Measurements from ENCODE around the gene CKAP4.
A peak's percentile ranks its signal among the peaks of the same experiment; 100 is the strongest.
"Not testable (repeated sequence)": the region's sequence is repeated elsewhere in the genome, so short reads cannot be mapped to it uniquely, and the experiment has no call there.

CKAP4 gene, protein sequence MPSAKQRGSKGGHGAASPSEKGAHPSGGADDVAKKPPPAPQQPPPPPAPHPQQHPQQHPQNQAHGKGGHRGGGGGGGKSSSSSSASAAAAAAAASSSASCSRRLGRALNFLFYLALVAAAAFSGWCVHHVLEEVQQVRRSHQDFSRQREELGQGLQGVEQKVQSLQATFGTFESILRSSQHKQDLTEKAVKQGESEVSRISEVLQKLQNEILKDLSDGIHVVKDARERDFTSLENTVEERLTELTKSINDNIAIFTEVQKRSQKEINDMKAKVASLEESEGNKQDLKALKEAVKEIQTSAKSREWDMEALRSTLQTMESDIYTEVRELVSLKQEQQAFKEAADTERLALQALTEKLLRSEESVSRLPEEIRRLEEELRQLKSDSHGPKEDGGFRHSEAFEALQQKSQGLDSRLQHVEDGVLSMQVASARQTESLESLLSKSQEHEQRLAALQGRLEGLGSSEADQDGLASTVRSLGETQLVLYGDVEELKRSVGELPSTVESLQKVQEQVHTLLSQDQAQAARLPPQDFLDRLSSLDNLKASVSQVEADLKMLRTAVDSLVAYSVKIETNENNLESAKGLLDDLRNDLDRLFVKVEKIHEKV

DNA sequence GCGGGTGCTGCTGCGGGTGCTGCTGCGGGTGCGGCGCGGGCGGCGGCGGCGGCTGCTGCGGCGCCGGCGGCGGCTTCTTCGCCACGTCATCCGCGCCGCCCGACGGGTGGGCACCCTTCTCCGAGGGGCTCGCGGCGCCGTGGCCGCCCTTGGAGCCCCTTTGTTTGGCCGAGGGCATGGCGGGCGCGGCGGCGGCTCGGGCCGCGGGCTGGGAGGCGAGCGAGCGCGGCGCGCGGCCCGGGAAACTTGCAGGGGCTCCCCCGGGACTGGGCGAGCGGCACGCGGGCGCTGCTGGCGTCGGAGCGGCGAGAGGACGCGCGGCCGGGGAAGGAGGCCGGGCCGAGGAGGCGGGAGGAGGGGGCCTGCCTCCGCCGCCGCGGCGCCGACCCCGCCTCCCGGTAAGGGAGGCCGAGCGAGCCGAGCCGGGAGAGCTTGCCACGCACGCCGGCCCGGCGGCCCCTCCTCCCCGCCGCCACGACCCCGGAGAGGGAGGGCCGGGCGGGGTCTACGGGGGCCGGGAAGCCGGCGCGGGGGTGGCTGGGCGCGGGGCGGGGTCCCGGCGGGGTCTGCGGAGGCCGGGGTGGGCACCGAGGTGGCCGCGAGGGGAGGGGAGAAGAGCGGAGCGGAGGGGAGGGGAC, at the start of gene CKAP4:
TSS of gene CKAP4 (minus strand) at position 347 of the 638 bp plus-strand sequence. CDS start at position 178, 169 bp downstream.
- DNase-seq: peak; percentile 47

DNA sequence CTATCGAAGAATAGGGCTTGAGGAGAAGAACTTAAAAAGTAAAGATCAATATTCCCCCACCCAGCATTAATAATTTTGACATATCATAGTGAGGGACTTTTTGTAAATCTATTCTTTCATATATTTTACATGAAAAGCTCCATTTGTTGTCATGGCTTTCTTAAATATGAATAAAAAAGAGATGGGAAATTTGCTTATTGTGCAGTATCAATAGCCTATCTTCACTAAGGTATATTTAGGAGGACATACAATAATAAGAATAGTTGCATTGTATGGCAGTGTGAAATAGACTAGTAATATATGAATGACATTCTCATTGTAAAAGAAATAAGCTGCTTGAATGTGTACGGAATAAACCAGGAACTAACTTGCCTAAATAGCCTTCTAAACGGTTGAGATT, 49.3 kb upstream of the CKAP4 start:
- DNase-seq: no peak

DNA sequence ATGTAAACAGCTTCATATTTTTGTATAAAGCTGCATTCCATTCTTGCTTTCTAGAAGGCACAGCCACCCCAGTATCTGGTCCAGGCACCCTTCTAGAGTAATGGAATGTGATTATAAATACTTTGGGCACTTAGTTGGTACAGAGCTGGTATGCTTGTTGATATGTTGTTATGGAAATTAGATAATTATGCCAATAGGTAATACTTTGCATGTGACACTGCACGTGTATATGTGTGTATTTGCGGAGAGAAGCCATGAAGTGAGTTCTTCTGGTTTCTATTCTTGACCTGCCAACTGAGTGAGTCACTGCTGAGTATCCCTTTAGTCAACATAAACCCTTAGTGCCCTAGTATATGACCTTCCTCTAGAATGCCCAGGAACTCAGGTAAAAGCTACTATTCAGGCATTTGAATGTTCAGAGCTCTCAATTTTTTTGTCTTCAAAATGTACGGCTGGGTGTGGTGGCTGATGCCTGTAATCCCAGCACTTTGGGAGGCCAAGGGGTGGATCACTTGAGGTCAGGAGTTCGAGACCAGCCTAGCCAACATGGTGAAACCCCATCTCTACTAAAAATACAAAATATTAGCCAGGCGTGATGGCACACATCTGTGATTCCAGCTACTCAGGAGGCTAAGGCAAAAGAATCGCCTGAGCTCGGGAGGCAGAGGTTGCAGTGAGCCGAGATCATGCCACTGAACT, 48.5 kb upstream of the CKAP4 start:
- no peak for DNase-seq

DNA sequence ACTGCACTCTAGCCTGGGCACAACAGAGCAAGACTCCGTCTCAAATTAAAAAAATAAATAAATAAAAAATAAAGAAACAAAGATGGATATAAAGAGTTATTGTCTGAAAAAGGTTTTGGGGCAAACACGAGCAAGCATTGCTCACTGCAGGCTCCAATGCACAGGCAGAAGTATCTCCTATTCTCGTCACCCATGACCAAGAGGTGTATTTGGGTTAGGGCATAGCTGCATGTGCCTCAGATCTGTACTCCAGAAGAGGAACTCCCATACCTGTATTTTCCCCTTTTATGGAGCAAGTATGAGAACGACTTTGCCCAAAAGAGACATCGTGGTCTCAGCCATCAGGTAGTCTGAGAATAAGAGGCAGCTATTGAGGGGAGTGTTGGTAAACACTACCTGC, 44.5 kb upstream of the CKAP4 start:
- no peak for DNase-seq

DNA sequence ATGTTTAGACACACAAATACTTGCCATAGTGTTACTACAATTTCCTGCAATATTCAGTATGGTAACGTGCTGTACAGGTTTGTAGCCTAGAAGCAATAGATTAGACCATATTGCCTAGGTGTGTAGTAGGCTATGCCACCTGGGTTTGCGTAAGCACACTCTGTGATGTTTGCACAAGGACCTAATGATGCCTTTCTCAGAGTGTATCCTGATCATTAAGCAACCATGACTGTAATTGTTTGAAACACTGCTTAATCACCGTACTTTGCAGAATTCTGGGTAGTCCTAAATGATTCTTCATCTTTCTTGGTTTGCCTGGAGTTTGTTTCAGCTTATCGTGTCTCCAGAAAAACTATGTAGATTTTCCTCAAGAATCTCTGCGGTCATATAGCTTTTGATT, 43.5 kb upstream of the CKAP4 start:
- DNase-seq: no peak

DNA sequence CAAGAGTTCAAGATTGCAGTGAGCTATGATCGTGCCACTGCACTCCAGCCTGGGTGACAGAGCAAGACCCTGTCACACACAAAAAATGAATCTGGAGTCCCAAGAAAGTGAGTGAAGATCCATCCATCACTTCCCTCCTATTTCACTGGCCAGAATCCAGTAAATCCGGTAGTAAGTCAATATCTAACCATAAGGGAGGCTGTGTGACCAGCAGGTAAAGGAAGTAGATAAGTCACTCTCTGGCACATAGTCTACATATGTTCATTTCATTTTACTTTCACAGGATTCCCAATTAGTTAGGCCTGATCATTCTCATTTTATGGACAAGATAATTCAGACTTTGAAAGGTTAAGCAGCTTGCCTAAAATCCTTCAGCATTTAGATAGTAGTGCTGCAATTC, 42.8 kb upstream of the CKAP4 start:
- no peak for DNase-seq

DNA sequence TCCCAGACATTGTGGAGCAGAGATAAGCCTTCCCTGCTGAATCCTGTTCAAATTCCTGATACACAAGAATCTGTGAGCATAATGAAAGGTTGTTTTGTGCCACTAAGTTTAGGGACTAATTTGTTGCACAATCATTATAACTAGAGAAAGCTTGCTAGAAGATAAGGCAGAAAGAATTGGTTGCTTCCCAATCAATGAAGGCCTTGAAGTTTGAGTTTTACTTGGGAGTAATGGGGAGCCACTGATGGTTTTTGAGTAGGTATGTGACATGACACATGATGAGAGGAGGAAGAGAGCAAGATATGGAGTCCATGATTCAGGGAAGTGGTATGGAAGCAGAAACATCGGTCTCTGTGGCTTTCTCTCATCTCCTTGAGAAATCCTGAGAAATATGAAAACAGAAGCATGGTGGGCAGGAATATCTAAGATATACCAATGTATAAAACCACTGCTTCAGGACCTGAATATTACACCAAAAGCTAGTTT, 41.4 kb upstream of the CKAP4 start:
- no peak for DNase-seq

DNA sequence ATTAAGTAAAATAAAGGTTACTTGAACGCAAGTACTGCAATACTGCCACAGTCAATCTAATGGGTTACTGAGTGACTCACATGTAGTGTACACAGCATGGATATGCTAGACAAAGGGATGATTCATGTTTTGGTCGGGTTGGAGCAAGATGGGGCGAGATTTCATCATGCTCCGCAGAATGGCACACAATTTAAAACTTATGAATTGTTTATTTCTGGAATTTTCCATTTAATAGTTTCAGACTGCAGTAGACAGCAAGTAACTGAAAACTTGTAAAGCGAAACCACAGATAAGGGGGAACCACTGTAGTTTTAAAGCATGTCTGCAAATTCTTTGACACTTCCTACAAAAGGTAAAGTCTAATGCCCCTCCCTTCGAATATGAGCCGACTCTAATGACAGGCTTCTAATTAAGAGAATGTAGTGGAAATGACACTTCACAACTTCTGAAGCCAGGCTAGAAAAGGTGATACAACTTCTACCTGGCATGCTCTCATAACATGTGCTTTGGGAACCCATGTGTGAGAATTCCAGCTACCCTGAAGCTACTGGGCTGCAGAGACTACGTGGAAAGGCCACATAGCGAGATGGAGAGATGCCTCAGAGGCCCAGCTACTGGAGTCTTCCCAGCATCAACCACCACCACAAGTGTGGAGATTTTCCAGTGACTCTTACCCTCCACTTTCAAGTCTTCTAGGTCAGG, 40.8 kb upstream of the CKAP4 start:
- peak; percentile 46 for DNase-seq

DNA sequence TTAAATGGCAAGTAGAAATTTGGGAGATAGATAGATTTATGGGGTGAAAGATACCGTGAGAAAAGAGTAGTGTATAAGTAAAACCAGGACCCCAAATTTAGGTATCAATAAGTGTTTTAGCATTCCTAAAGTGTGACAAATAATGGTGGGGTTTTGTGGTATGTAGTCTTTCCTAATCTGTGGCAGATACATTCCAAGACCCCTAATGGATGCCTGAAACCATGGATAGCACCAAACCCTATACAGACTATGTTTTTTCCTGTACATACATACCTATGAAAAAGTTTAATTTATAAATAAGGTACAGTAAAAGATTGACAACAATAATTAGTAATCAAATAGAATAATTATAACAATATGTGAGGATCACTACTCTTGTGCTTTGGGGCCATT, 40.3 kb upstream of the CKAP4 start:
- DNase-seq: no peak

DNA sequence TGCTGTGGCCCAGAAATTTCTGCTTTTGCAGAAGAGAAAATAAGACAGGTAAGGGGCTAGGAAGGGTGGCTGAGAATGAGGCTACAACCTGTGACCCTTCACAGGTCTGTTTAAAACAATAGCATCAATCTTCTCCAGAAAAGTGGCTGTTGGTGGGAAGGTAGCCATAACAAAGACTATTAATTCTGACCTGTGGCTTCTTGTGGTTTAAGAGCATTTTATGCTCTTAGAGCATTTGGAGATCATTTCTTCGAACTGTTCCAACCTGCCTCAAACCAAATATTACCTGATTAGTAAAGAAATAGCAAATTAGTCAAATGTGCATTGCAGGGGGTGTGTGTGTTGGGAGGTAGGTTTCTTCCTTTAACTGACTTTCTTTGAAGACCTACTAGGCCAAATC, 39.5 kb upstream of the CKAP4 start:
- no peak for DNase-seq

DNA sequence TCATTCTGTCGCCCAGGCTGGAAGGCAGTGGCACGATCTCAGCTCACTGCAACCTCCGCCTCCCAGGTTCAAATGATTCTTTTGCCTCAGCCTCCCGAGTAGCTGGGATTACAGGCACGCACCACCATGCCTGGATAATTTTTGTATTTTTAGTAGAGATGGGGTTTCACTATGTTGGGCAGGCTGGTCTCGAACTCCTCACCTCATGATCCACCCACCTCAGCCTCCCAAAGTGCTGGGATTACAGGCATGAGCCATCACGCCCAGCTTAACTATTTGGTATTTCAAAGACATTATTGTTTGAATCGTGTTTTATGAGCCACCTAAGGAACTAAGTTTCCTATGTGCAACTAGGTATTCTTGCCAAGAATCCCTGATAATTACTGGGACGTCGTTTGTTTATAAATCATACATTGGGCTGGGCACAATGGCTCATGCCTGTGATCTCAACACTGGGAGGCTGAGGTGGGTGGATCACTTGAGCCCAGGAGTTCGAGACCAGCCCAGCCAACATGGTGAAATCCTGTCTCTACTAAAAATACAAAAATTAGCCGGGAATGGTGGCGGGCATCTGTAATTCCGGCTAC, 38.8 kb upstream of the CKAP4 start:
- not testable (repeated sequence) for DNase-seq

DNA sequence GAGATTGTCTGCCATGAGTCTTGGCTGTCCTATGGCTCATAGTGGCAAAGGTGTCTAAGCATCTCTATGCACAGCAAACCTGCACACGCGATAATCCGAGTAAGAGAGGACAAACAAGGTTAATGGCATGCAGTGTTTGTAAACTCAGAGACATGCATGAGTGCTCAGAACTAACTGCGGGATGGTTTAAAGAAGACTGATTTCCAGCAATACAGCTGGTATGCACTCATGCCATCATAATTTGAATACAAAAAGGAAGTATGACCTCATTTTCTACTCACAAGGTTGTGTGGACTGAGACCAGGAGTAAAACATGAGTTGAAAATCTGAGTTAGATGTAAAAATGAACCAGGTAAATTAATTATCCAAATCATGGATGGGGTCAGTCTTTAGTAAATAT, 38.2 kb upstream of the CKAP4 start:
- DNase-seq: no peak

DNA sequence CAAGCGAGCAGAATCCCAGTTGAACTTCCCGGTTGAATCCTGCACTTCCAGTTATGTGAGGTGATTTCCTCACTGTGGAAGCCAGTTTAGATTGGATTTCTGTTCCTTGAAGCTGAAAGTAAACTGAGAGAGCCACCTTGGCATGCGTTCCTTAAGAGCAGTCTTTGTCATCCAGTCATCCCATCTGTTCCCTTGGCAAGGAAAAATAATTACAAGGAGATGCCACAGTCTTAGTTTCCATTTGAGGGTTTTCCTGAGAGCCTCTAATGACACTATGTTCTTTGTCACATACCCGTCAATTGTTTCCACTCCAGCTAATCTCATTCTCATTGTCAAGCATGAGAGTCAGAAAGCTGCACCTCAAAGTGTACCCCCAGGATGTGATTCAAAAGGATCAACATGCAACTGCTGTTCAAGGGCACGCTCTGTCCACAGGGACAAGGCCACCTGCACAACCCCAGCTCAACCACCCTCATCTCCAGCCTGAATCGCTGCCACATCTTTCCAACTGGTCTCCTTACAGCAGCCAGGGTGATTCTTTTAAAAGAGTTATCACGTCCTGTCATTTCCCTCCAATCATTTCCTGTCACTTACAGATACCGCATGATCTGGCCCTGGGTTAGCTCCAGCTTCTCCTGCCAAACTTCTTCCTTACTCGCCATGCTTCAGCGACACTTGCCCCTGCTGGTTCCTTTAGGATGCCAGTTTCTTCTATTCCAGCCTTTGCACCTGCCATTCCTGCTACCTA, 36.7 kb upstream of the CKAP4 start:
- DNase-seq: no peak

DNA sequence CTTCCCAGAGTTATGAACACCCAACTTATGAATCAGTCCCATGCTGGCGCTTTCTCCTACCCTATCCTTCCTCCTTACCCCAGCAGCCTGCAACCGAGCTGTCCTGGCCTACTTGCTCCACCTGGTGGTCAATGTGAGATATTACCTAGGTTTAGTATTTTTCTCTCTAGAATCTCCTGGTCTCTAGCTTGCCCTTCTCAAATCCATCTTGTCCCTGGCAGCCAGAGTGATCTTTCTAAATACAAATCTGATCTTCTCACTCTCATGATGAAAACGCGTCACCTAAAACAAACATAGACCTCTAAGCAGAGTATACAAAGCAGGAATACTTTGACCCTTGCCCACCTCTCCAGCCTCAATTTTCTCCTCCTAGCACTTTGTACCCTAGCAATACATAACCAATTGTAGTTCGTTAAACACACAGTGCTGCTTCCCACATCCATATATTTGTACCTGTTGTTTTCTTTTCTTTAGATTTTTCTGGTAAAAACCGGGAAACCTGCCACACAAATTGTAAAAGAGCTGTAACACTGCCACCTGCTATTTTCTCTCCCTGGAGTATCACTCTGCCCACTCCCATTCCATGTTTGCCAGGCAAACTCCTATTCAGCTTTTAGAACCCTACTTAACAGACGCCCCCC, 34.8 kb upstream of the CKAP4 start:
- peak; percentile 65 for DNase-seq

DNA sequence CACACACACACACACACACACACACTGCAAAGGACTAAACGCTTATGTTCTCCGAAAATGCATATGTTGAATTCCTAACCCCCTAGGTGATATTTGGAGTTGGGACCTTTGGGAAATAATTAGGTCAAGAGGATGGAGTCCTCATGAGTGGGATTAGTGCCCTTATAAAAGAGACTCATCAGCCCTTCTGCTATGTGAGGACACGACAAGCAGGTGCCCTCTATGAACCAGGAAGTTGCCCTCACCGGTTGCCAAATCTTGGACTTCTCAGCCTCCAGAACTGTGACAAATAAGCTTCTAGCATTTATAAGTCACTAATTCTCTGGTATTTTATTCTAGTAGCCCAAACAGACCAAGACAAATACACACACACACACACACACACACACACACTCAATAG, 34.0 kb upstream of the CKAP4 start:
- no peak for DNase-seq

DNA sequence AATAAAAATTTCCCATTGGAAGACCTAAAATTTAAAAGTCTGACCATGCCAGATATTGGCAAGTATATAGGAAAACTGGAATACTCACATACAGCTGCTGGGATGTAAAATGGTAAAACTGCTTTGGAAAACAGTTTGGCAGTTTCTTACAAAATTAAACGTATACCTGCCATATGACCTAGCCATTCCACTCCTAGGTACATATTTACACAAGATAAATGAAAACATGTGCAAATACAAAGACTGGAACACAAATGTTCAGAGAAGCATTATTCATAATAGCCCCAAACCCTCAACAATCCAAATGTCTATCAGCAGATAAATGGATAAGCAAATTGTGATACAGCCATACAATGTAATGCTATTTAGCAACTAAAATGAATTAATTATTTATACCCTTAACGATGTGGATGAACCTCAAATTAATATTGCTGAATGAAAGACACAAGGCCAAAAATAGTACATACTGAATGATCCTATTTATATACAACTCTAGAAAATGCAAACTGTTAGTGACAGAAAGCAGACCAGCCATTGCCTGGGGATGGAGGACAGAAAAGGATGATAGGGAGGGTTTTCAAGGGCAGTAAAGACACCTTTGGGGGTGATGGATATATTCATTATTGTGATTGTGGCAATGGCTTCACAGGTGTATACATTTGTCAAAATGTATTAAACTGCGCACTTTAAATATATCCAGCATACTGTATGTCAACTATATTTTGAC, 33.4 kb upstream of the CKAP4 start:
- no peak for DNase-seq

DNA sequence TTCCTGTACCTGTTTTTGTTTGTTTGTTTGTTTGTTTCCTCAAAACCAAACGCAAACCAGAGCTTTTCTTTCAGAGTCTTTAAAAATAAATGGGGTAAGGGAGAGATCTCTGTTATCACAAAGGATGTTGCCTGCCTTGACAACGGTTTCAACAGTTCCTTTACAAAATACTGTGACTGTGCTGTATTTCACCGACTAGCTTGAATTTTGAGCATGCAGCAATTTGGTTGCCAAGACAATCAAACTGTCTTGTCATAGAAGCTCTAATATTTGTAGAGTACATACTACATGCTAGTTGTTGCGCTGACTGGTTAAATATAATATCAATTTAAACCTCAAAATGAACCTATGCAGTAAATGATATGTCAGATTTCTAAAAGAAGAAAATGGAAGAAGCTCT, 32.3 kb upstream of the CKAP4 start:
- DNase-seq: no peak

DNA sequence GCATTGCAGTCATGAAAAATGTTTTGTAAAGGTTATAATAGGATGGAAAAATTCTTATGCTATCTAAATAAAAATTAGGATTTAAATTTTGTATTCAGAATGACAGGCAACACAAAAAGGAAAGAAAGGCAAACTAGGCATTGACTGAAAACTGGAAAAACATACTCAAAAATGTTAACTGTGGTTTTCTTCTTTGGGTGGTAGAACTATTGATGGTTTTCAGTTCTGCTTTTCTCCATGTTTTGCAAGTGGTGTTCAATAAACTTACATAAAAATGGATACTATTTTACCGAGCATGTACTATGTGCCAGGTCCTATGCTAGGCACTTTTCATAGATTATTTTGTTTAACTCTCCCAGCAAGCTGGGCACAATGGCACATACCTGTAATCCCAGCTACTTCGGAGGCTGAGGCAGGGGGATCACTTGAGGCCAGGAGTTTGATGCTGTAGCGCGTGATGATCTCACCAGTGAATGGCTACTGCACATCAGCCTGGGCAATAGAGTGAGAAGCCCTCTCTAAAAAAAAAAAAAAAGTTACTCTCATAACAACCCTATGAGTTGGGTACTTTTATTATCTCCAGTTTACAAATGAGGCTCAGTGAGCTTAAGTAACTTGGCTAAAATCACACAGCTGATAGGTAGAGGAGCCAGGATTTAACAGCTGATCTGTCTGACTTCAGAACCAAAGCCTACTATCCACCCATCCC, 28.4 kb upstream of the CKAP4 start:
- no peak for DNase-seq

DNA sequence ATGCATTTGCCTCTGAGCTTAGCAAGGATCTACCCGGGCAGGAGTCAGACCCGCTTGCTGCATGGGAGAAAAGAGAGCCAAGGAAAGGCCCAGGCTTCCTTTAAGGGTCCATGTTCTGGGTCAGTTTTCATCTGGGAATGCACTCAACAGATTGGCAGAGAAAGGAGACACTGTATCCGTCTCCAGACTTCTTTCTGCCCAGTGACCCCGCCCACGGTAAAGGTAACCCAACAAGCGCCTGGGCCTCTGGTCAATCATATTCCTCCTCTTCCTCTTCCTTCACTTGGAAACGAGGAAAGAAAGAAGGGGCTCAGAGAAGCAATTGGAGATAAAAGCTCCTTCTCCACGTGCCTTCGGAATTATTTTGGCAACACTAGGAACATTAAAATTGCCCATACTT, 27.6 kb upstream of the CKAP4 start:
- DNase-seq: no peak
